ENCODE data around the gene SPATS2. TPM values are rescaled to one million over a fixed set of nuclear protein-coding genes. Genes with fewer than 3 reads are reported as not detected.

The SPATS2 gene
- total and polyA plus RNA-seq, 2 experiments from 2014 or later: 31.0 to 43.1 TPM

DNA sequence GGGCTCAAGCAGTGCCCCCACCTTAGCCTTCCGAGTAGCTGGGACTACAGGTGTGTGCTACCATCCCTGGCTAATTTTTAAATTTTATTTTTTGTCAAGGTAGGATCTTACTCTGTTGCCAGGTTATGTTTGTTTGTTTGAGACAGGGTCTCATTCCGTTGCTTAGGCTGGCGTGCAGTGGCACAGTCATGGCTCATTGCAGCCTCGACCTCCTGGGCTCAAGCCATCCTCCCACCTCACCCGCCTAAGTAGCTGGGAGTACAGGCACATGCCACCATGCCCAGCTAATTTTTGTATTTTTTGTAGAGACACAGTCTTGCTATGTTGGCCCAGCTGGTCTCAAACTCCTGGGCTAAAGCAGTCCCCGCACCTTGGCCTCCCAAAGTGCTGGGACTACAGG is 88.2 kb downstream of the SPATS2 start:
- no peaks in the 10 kb centered on the region for H3K27me3 ChIP-seq
- peaks cover 10% of the 10 kb centered on the region for H3K4me1 ChIP-seq (ENCODE audit: low read depth)
- no peak overlapping the region for H3K4me3 ChIP-seq
- H3K27ac ChIP-seq: peak overlapping the region; percentile 62
- H3K9me3 ChIP-seq (ENCODE audit: low read depth): no peaks in the 10 kb centered on the region
- DNase-seq (ENCODE audit: low read depth in 1 of 2, low spot score in 1 of 2): no peak
- no peaks in the 10 kb centered on the region for H3K36me3 ChIP-seq
- TF ChIP-seq, protein P1, sequence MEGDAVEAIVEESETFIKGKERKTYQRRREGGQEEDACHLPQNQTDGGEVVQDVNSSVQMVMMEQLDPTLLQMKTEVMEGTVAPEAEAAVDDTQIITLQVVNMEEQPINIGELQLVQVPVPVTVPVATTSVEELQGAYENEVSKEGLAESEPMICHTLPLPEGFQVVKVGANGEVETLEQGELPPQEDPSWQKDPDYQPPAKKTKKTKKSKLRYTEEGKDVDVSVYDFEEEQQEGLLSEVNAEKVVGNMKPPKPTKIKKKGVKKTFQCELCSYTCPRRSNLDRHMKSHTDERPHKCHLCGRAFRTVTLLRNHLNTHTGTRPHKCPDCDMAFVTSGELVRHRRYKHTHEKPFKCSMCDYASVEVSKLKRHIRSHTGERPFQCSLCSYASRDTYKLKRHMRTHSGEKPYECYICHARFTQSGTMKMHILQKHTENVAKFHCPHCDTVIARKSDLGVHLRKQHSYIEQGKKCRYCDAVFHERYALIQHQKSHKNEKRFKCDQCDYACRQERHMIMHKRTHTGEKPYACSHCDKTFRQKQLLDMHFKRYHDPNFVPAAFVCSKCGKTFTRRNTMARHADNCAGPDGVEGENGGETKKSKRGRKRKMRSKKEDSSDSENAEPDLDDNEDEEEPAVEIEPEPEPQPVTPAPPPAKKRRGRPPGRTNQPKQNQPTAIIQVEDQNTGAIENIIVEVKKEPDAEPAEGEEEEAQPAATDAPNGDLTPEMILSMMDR (IDR thresholded peaks at IDR 0.05; ENCODE audit: low read depth, low read length): no peak

DNA sequence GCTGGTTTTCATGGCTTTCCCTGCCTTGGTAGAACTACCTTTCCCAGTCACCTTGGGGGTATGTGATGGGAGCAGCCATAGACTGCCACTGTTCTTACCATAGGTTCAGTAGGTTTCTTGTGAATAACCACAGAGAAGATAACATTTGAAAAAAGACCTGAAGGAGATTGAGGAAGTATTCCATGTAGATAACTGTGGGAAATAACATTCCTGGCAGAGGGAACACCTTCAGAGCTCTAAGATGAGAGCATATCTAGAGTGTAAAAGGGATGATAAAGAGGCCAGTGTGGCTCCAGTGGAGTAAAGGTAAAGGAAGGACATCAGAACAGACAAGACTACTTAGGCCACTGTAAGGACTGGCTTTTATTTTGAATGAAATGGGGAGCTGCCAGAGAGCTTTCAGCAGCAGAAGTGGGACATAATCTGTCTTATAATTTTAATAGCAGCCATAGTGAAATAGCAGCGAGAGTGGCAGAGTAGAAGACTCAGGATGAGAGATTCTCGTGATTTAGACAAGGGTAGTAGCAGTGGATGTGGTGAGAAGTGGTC is 88.9 kb downstream of the SPATS2 start:
- no peak for DNase-seq (ENCODE audit: low read depth in 1 of 2, low spot score in 1 of 2)
- Histone ChIP-seq H3K36me3 (no peaks in the 10 kb centered on the region), H3K27me3 (no peaks in the 10 kb centered on the region), H3K4me3 (no peak overlapping the region), H3K27ac (peak overlapping the region; percentile 62), H3K9me3 (ENCODE audit: low read depth) (no peaks in the 10 kb centered on the region), H3K4me1 (ENCODE audit: low read depth) (peaks cover 16% of the 10 kb centered on the region)
- TF ChIP-seq, protein P1 (IDR thresholded peaks at IDR 0.05; ENCODE audit: low read depth, low read length): no peak

DNA sequence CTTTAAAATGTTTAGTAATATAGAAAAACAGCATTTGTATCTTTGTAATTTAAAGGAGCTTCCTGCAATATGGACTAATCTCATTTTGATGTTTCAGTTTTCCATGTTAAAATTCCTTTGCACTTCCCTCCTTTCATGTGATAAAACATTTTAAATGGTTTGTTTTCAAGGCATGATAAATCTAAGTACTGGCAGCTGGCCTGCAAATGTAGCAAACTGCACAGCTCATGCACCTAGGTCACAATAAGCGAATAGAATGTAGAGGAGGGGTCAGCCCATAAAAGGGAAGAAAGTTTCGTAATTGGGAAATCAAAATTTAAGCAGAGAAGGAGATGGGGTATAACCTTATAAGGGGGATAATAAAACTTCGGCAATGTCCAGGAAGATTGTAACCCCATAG is 91.6 kb downstream of the SPATS2 start:
- Histone ChIP-seq H3K27ac (no peak overlapping the region), H3K27me3 (no peaks in the 10 kb centered on the region), H3K4me1 (ENCODE audit: low read depth) (peaks cover 24% of the 10 kb centered on the region), H3K36me3 (no peaks in the 10 kb centered on the region), H3K4me3 (no peak overlapping the region), H3K9me3 (ENCODE audit: low read depth) (no peaks in the 10 kb centered on the region)
- no peak for DNase-seq (ENCODE audit: low read depth in 1 of 2, low spot score in 1 of 2)
- TF ChIP-seq, protein P1 (IDR thresholded peaks at IDR 0.05; ENCODE audit: low read depth, low read length): no peak

DNA sequence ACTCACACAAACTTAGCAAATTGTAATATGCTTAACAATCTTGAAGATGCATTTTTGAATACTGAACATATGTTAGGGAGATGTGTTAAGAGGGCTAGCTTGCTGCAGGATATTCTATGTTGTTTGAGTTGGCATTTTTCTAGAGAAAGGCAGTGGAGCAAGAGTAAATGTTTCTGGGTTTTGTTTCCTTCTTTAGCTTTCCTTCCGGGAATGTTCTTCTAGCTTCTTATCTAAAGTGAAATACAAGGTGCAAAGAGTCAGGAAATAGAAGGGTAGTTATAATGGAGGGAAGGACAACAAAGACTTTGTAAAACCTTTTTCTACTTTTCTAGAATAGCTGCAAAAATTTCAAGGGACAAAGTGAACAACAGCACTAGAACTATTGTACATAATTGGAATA is 94.0 kb downstream of the SPATS2 start:
- Histone ChIP-seq H3K36me3 (no peaks in the 10 kb centered on the region), H3K27ac (peak overlapping the region; percentile 33), H3K4me3 (no peak overlapping the region), H3K9me3 (ENCODE audit: low read depth) (no peaks in the 10 kb centered on the region), H3K27me3 (no peaks in the 10 kb centered on the region), H3K4me1 (ENCODE audit: low read depth) (peaks cover 17% of the 10 kb centered on the region)
- TF ChIP-seq, protein P1 (IDR thresholded peaks at IDR 0.05; ENCODE audit: low read depth, low read length): no peak
- no peak for DNase-seq (ENCODE audit: low read depth in 1 of 2, low spot score in 1 of 2)

DNA sequence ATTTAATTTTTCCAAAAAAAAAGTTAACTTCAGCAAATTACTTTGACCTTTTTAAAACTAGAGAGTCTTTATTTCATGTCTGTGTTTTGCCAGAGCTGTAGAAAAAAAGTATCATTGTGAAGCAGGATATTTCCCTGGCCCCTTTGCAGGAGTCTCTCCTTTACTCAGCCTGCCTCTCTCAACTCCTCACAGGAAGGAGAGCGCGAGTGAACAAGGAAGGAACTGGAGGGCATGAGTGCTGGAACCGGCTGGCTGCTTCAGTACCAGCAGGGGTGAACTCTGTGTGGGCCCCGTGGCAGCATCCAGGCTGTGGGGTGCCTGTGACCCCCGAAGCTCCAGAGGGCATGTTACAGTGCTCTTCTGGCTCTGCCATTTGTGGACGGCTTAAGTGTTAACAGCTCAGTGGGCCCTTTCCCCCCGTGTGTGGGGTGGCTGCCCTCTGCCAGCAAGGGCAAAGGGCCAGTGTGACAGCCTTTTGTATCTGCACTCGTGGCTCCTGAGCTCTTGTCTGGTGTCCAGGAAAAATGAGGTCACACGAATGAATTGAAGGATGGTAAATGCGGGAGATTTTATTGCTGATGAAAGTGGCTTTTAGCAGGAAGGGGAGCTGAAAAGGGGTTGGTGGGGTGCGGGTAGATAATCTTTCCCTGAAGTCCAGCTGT is 95.0 kb downstream of the SPATS2 start:
- Histone ChIP-seq H3K4me1 (ENCODE audit: low read depth) (peaks cover 13% of the 10 kb centered on the region), H3K9me3 (ENCODE audit: low read depth) (no peaks in the 10 kb centered on the region), H3K27ac (peak overlapping the region; percentile 33), H3K4me3 (no peak overlapping the region), H3K27me3 (no peaks in the 10 kb centered on the region), H3K36me3 (no peaks in the 10 kb centered on the region)
- TF ChIP-seq, protein P1 (IDR thresholded peaks at IDR 0.05; ENCODE audit: low read depth, low read length): no peak
- DNase-seq (ENCODE audit: low read depth in 1 of 2, low spot score in 1 of 2): peak in 1 of 2 donors; percentile 40
